Renal pelvis (tissue), 4 donors: ENCODE results near the gene FHAD1. TPM values are rescaled to one million over a fixed set of nuclear protein-coding genes. Genes with fewer than 3 reads are reported as not detected.

Experiments
- DNase-seq: peaks from one replicate; pipeline ENCODE4 v3.0.0-alpha.2; 2013
- polyA plus RNA-seq, 3 donors: library from polyadenylated mRNA; unstranded; fragments of 120-200 nt; gene quantifications; one replicate each; pipeline ENCODE4 v1.2.1, GENCODE V29; 2013; ENCODE audit not compliant: insufficient read length in 3 of 3

The FHAD1 gene
- polyA plus RNA-seq, 3 donors = 2.9 to 4.7 (median 3.5) TPM

DNA sequence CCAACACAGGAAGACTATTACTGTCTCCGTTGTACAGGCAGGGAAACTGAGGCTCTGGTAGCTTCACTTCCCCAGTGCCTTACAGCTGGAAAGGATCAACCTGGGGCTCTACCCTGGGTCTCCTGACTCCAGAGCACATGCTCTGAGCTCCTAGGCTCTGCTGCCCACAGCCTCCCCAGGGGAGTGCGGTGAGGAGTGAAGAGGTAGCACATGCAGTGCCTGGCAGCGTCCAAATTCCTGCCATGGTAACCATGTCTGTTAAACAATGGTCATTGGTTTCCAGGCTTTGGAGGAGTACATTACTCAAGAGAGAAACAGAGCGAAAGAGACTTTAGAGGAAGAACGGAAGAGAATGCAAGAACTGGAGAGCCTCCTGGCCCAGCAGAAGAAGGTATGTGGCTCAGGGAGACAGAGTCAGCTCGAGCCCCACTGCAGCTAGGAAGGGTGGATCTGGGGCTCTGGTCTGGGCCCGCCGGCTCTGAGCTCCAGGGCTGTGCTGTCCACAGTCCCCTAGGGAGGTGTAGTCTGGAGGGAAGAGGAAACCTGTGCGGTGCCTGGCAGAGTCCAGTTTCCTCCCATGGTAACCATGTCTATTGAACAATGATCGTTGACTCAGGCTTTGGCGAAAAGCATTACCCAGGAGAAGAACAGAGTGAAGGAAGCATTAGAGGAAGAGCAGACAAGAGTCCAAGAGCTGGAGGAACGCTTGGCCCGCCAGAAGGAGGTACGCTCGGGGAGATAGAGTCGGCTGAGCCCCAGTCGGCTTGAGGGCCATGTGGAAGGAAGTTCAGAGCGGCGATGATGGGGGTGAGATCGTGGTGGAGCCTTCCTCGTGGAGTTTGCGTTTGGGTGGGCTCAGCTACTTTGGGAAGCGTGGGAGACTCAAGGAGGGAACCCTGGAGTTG, 98.0 kb downstream of the FHAD1 start:
- DNase-seq = no peak

DNA sequence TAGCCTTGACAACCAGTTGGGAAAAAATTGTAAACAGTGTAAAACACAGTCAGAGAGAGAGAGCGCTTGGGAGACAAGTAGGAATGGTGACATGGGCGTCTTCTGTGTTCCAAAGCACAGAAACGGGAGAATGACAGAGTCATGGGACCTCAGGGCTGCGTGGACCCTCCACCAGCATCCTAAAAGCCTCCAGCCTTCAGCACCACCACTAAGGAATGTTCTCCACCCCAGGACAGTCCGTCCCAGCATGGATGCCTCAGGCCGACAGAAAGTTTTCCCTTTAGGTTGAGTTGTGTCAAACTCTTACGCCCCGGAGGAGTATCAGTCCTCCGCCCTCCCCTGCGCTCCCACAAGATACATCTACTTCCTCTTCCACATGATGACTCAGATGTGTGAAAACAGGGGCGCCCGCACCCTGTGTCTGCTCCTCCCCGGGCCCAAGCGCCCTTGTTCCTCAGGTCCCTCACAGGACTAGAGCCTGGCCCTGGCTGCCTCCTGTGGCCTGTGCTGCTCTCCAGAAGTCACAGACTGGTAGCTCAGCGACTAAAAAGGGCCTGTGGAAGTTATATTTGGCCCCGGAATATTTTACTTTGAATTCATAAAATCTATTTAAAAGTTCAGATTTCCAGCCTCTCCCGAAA, 98.8 kb downstream of the FHAD1 start:
- no peak for DNase-seq

DNA sequence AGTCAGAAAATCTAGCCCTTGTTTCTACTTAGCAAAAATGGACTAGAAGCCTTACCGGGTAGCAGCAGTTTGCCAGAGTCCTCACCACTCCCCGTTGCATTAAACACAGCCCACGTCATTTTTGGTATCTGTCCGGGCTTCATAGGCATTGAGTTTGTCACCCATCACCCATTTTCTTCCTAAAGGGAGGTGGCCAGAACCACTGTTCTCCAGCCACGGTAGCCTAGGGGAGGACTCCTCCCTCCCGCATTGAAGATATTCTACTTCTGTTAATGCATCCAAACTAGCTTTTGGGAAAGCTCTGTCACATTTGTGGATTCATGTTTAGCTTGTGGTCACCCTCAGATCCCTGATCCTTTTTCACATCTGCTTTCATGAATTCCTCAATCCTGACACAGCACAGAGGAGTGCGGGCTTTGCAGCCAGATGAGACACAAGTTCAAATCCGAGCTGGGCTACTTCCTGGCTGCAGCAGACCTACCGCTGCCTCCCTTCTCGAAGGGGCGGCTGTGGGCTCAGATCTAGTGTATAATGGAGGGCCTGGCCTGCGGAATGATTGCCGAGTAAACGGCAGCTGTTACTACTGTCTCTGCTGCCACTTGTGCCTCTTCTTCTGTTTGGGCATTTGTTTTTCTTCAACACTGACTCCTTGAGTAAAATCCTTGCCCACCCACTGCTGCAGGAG, 99.5 kb downstream of the FHAD1 start:
- DNase-seq = no peak

DNA sequence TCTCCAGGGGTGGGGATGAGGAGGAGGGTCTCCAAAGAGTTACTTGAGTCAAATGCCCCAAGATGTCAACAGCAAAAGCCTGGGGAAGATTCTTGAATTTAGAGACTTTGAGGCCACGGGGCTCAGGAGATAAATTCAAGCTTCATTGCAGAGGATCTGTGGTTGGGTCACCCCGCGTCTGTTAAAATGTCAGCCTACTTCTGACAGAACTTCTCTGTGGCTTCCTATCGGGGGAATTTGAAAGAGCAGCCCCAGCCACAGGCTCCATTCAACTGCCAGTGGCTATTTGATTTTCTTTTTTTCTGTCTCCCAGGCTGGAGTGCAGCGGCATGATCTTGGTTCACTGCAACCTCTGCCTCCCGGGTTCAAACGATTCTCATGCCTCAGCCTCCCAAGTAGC, 100.2 kb downstream of the FHAD1 start:
- DNase-seq = no peak

DNA sequence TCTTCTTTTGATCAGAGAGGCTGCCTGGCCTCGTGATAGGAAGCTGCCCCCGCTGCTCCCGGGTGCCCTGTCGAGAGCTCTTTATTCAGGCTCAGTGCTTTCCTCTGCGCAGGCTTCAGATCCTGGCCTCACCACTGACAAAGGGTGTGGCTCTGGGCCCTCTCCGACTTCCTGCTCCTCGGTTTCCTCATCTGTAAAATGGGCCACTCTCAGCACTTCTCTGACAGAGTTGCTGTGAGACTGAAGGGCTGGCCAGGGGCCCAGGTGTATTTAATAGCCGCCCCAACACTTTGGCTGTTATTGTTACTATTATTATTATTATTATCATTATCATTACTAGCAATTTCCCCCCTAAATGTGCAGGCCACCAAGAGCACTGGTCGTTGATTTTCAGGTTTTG, 101.6 kb downstream of the FHAD1 start:
- no peak for DNase-seq

DNA sequence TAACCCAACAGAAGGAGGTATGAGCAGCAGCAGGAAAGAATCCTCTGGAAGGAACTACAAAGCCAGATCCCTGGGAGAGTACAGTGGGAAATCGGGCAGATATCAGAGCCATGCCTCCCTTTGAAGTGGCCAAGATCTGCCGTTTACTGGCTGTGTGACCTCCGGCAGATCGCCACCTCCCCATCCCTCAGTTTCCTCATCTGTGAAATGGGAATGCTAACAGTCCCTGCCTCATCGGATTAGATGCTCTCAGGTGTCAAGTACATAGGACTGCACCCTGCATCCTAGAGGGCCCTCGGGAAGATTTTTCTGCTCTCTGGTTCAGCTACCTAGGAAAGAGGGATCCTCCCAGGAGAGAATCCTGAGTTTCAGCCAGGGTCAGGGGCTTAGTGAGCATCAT, 102.1 kb downstream of the FHAD1 start:
- no peak for DNase-seq

DNA sequence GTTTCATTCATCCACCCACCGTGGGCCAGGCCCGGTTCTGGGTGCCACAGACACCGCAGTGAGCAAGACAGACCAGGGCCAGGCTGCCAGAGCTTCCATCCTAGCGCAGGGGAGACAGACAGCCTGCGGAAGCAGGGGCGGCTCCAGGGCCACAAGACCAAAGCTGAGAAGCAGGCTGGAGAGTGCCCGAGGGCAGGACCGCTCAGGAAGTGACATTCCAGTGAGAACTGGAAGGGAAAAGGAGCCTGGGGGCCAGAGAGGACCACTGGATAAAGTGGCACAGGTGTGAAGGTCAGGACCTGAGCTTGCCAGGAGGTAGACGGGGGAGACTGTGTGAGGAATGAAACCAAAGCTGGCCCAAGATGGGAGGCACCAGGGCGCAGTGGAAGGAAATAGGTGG, 103.1 kb downstream of the FHAD1 start:
- no peak for DNase-seq

DNA sequence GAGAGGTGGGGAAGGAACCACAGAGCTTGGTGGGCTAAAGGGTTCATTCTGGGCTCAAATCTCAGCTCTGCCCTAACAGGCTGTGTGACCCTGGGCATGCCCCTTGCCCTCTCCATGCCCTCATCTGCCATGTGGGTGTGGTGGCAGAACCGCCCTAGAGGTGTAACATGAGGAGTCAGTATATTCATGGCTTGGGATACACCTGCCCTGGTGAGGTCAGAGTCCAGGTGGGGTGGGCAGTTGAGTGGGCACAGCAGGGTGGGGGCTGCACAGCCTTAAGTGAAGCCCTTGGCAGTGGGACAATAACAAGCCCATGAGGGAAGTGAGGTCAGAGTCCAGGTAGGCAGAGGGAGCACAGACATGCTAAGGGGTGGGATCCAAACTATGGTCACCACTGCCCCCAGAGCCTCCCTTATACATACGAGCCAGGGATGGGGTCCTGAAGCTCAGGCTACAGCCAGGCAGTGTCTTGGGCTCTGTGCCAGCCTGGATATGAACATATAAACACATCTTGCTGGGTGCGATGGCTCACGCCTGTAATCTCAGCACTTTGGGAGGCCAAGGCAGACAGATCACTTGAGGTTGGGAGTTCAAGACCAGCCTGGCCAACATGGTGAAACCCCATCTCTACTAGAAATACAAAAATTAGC, 103.7 kb downstream of the FHAD1 start:
- no peak for DNase-seq

DNA sequence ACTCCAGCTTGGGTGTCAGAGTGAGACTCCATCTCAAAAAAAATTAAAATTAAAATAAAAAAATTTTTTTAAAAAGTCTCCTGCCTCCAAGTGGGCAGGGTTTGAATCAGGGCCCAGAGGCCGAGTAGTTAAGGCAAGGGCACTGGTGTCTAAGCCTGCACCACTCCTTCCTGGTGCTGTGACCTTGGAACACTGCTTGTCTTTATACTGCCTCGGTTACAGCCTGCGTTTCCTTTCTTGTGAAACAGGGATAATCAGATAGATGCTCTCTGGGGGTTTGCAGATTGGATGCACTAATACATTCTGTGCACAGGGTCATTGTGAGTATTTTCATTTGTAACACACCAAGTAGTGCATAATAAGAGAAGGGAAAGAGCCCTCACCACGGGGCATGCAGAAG, 104.3 kb downstream of the FHAD1 start:
- DNase-seq = no peak

DNA sequence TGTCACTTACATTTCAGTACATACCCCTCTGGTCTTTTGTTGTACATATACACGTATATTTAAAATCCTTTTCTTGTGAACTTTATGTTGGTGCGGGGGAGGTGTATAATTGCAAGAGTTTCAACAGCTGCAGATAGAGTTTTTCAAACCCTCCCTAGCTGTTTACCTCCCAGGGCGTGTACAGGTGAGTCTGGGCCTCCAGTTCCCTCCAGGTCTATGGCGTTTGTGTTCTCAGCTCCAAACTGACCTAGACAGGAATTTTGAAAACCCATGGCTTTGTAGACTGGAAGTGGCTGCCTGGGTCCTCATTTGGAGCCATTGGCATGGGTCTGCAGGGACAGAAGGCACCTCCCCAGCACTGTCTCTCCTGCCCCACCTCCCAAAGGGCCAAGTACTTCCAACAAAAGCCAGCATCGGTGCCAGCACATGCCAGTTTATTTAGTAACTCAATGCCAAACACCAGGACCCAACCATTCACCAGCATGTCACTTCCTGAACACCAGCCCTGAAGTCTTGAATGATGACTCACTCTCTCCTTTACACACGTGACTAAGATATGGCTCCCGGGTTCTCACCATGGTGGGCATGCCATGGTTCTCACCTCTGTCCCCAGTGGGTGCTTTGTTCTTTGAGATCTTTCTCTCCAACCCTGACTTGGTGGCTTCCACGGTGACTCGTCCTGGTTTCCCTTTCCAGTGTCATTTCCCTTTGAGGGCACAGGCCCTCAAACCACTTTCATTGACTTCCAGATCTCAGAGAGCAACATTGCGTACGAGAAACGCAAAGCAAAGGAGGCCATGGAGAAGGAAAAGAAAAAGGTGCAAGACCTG, 105.3 kb downstream of the FHAD1 start:
- no peak for DNase-seq

DNA sequence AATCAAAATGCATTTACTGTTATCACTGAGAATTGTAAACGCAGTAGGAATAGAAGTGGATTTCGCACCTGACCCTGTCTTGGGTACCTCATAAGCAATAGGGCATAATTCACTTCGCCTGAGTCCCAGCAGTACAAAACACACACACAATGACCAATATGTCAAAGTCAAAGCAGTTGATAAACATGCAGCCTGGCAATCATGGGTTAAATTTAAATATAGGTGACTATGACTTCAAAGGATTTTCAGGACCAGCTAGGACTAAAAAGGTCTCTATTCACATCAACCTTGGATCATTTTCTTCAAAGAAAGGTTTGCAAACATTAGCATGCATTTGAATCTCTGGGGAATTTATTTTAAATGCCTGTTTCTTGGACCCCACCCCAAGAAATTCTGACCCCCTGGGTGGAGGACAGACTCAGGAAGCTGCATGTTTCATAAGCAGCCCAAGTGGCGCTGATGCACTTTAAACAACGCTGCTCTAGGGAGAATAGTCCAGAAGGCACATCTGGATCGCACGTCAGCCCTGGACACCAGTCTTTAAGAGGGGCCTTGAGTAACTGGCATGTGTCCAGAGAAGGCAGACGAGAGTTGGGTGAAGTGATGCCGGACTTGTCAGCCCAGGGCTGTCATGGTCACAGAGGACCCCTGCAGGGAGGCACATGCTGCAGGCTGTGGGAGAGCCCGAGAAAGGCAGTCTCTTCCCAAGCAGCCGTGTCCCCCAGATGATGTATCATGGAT, 107.0 kb downstream of the FHAD1 start:
- DNase-seq = no peak

DNA sequence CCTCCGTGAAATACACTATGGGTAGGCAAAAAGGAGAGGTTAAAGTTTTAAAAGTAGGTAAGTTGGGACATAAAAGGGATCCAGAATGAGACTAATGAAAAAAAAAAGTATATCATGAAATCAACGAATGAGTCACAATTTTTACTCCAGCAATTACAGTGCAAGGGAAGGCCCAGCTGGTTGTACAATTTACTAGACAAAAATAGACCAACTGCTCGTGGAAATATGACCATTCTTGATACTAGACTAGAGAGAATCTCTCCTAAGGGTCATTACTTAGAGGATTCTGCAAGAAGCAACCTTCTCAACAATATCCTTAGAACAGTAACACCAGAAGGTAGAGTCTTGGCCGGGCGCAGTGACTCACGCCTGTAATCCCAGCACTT, 107.5 kb downstream of the FHAD1 start:
- DNase-seq = no peak

DNA sequence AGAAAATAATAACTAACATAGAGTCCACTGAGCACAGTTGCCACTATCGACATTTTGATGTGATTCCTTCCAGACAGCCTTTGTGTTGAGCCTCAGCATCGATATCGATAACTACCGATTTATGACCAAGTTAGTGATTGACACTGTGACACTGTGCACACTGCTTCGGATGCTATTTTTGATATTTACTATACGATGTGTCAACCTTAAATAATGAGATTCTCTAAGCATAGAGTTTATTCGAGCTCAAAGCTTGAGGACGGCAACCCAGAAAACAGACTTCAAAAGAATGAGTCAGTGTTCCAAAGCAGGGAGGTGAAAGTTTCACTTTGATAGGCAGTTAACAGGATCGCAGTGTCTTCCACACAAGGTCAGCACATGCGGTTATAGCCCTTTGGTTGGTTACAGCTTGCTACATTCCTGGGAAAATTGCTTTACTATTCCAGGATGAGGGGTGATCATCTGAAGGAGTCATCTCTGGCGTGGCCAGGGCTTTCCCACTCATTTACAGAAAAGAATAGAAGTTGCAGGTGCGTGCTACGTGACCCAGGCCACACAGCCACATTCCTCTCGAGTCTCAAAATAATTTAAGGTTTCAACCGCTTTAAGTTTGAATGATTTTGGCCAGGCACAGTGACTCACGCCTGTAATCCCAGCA, 109.1 kb downstream of the FHAD1 start:
- DNase-seq = no peak

DNA sequence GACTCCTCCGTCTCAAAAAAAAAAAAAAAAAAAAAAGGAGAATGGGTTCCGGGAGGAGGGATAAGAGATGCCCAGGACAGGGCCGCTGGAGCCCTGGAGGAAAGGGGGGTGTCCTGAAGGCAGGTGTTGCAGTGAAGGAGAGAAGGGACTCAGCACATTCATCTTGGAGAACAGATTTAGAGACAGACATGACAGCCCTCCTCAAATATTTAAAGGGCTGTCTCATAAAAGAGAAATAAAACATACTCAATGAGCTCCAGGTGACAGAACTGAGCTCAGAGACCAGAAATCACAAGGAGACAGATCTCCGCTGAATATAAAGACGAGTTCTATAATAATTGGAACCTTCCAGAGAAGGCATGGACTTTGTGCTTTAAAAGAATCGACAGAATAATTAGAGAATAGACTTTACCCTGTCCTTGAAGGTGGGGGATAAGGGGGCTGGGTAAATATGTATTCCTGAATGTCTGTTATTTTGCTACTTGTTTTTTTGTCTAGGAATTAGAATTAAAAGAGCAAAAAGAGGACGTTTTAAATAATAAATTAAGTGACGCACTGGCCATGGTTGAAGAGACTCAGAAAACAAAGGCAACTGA, 110.7 kb downstream of the FHAD1 start:
- DNase-seq = no peak

DNA sequence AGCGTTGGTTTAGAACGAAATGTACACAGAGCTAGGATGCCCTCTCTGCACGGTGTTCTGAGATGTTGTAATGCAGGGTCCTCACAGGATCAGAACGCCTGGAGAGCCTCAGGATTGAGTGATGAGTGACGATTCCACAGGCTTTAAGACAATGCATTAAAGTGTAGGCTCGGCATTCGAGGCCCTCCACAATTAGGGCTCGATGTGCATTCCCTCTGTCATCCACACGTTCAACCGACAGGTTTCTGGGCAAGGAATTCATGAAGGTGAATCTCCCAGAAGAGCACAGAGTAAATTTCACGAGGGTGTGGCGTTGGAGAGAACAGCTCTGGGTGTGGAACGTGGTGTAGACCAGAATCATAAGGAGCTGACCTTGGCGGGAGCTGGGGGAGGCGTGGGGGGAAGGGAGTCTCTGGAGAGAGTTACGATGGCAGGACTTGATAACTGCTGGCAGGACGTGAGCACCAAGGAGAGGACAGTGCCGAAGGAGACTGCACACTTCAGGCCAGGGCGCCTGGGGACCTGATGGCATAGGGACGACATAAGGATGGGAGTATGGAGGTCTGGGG, 111.6 kb downstream of the FHAD1 start:
- DNase-seq = no peak

DNA sequence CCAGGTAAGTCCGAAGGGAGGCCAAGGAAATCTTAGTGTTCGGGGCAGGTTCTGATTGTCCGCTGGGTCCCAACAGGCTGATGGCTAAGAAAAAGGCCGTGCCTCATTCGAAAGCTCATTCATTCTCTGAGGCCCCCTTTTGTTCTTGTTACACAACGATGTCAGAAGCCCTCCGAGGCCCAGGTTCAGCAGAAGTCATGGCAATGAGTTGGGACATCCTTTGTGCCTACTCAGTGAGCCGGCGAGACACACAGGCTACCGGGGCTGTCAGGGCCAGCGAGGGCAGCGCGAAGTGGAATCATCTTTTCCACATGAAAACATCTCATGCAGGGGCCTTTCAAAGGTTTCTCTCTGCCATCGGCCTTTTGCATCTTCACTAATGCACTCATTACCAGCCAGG, 113.7 kb downstream of the FHAD1 start:
- DNase-seq = no peak

DNA sequence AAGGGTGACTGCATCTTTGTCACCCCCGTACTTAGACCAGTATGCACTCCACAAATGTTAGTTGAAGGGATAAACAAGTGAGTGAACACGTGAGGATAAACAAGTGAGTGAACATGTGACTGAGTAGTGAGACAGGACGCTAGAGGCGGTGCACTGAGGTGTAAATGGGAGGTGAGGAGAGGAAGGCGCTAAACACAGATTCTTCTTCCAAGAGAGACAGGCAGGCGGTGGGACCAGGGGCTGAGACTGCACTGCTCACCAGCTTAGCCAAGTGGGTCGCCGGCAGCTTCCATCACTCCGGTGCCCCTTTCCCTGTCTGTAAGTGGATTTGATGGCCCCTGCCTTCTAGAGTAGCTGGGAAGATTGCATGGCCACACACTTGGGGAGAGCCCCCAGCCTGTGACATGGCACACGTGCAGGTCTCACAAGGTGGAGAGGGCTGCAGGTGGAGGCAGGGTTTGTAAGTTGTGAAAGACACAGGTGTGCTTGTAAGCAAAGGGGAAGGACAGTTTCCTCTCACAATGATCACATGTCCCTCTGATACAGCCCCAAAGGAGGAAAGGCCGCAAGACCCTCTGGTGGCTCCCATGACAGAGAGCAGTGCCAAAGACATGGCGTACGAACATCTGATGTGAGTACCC, 115.2 kb downstream of the FHAD1 start:
- no peak for DNase-seq

DNA sequence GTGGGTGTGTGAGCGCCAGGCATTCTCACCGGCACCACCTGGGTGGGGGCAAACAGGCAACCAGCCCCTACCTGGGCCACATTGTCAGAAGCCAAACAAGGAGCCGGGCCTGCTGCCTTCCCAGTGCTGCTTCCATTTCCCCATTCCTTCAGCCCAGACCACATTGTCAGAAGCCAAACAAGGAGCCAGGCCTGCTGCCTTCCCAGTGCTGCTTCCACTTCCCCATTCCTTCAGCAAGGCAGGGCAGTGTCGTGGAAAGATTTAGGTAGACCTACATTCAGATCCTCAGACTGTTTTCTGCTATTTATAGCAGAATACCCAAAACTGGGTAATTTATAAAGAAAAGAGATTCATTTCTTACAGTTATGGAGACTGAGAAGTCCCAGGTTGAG, 115.7 kb downstream of the FHAD1 start:
- DNase-seq = no peak

DNA sequence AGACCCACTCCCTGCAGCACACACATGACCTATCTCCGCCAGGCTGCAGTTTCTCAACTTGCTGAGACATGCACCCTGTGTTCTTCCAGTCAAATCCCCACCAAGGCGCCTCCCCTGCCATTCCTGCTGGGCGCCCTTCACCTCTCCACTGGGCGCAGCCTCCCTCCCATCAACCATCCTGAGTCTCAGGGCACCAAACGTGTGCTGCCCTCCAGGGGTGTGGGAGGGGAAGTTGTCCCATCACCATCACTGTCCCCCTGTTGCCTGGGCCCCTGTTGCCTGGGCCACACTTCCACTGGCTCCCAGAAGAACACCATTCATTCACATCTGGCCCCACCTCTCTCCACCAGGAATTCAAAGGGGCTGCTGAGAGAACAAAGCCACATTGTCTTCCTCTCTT, 117.7 kb downstream of the FHAD1 start:
- no peak for DNase-seq
